Cardiac fibroblast (primary cell): ENCODE data around the gene TFF2.

Experiments used
- DNase-seq, 2 donors: peaks; one replicate each; pipeline versions ENCODE4 v3.0.0 to v3.0.0-alpha.2; 2010; ENCODE audit warnings: low read depth in 2 of 2
- H3K4me3 ChIP-seq, 2 donors: replicated peaks in 1 of 2; 1 replicate in 1 of 2; 2 replicates in 1 of 2; pipeline ENCODE4 v1.5.1; 2011; ENCODE audit warnings: low read depth in 2 of 2, low read length in 2 of 2, mild to moderate bottlenecking in 2 of 2, moderate library complexity in 1 of 2
- TF ChIP-seq, protein P1 (sequence below): IDR thresholded peaks from one replicate; pipeline ENCODE4 v1.5.1; 2011; ENCODE audit warnings: low read depth, mild to moderate bottlenecking, low read length, inconsistent platforms

TFF2 gene

GRCh38 chr21:42385619-42386018 lies 34.8 kb upstream of the TFF2 start:
- TF ChIP-seq, protein P1, sequence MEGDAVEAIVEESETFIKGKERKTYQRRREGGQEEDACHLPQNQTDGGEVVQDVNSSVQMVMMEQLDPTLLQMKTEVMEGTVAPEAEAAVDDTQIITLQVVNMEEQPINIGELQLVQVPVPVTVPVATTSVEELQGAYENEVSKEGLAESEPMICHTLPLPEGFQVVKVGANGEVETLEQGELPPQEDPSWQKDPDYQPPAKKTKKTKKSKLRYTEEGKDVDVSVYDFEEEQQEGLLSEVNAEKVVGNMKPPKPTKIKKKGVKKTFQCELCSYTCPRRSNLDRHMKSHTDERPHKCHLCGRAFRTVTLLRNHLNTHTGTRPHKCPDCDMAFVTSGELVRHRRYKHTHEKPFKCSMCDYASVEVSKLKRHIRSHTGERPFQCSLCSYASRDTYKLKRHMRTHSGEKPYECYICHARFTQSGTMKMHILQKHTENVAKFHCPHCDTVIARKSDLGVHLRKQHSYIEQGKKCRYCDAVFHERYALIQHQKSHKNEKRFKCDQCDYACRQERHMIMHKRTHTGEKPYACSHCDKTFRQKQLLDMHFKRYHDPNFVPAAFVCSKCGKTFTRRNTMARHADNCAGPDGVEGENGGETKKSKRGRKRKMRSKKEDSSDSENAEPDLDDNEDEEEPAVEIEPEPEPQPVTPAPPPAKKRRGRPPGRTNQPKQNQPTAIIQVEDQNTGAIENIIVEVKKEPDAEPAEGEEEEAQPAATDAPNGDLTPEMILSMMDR: no peak
- H3K4me3 ChIP-seq: no peak overlapping the region
- DNase-seq: no peak

DNA sequence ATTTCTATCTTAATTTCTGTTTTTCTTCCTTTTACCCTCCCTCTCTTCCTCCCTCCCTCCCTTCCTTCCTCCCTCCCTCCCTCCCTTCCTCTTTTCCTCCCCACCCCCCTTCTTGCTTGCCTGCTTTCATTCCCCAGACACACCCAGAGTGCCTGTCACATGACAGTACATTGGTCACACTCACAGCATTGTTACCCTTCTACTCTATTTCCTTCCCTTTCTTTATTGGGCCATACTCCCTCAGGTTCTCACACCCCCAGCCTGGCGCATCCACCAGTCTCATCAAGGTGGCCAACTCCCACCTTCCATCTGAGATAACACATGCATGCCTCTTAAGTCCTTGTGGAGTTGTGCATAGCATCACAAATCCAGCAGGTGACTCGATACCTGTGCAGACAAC lies 34.2 kb upstream of the TFF2 start:
- H3K4me3 ChIP-seq: no peak overlapping the region
- TF ChIP-seq, protein P1: no peak
- DNase-seq: no peak

- TF ChIP-seq, protein P1: no peak
- H3K4me3 ChIP-seq: no peak overlapping the region
- DNase-seq: no peak
Measured at GRCh38 chr21:42384156-42384945, 33.6 kb upstream of the TFF2 start.

DNA sequence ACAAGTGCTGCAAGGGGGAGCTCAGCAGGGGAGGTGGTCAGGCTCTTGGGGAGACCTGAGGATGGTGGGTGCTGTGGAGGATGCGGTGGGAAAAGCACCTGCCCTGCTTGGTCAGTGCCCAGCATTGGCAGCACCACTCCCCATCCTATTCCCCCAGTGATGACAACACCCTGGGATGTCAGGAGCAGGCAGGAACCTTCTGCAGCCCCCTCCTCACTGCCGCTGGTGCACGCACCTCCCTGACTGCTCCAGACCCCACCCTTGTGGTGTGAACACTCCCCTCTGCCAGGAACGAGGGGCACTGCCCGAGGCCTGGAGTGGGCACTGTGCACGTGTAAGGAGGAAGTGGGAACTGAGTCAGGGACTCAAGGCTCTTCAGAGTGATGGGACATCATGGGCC lies 32.5 kb upstream of the TFF2 start:
- TF ChIP-seq, protein P1: no peak
- DNase-seq: no peak
- no peak overlapping the region for H3K4me3 ChIP-seq

GRCh38 chr21:42382915-42383314 lies 32.1 kb upstream of the TFF2 start:
- no peak for DNase-seq
- TF ChIP-seq, protein P1: no peak
- H3K4me3 ChIP-seq: no peak overlapping the region

GRCh38 chr21:42381347-42381984 lies 30.7 kb upstream of the TFF2 start:
- peak; percentile 58 to 61 for DNase-seq
- TF ChIP-seq, protein P1: peak; percentile 77

More at GRCh38 chr21:42381347-42381984, 30.7 kb upstream of the TFF2 start:
- H3K4me3 ChIP-seq: no peak overlapping the region
